Cardiac muscle cell (in vitro differentiated cells and primary cell): Measurements from ENCODE around the gene DGKG. TPM values are rescaled to one million over a fixed set of nuclear protein-coding genes. Genes with fewer than 3 reads are reported as not detected.

Experiments used
- DNase-seq, 2 donors: peaks; one replicate each; pipeline versions ENCODE4 v3.0.0 to v3.0.0-alpha.2; 2010 to 2017; ENCODE audit warnings: low read depth in 1 of 2, low spot score in 1 of 2
- H3K27ac ChIP-seq: fragments of 200-600 bp; sonication (generic); 2 replicates; pipeline ENCODE4 v1.5.1; 2016
- H3K27me3 ChIP-seq: fragments of 200-600 bp; sonication (generic); 2 replicates; pipeline ENCODE4 v1.6.0; 2016; ENCODE audit warnings: control low read depth
- H3K36me3 ChIP-seq: fragments of 200-600 bp; sonication (generic); 2 replicates; pipeline ENCODE4 v1.5.1; 2016; ENCODE audit warnings: control low read depth
- H3K4me1 ChIP-seq: fragments of 200-600 bp; sonication (generic); 2 replicates; pipeline ENCODE4 v1.8.1; 2017; ENCODE audit warnings: low read depth, mild to moderate bottlenecking, mixed run types
- H3K4me3 ChIP-seq: fragments of 200-600 bp; sonication (generic); 2 replicates; pipeline ENCODE4 v1.5.1; 2016; ENCODE audit warnings: mild to moderate bottlenecking
- H3K9me3 ChIP-seq: fragments of 200-600 bp; sonication (generic); 2 replicates; pipeline ENCODE4 v1.5.1; 2017; ENCODE audit warnings: low read depth, mild to moderate bottlenecking, control low read depth
- polyA plus RNA-seq: library from polyadenylated mRNA; unstranded; fragments of >200 nt; fragmentation: Nextera tagmentation; extraction: Ambion mirVana; gene quantifications from 2 replicates; pipeline ENCODE4 v1.2.1, GENCODE V29; 2016
- total RNA-seq: library from RNA; depleted of rRNA; stranded (reverse); fragments of >200 nt; gene quantifications from 2 replicates; pipeline ENCODE4 v1.2.3, GENCODE V29; 2016
- TF ChIP-seq, protein P1 (sequence below): IDR thresholded peaks from 2 replicates; pipeline ENCODE4 v1.5.1; 2012; ENCODE audit warnings: low read depth, mild to moderate bottlenecking, low read length

DGKG gene
- total and polyA plus RNA-seq, 2 experiments from 2014 or later, result 0.15 TPM; not detected in 1

DNA sequence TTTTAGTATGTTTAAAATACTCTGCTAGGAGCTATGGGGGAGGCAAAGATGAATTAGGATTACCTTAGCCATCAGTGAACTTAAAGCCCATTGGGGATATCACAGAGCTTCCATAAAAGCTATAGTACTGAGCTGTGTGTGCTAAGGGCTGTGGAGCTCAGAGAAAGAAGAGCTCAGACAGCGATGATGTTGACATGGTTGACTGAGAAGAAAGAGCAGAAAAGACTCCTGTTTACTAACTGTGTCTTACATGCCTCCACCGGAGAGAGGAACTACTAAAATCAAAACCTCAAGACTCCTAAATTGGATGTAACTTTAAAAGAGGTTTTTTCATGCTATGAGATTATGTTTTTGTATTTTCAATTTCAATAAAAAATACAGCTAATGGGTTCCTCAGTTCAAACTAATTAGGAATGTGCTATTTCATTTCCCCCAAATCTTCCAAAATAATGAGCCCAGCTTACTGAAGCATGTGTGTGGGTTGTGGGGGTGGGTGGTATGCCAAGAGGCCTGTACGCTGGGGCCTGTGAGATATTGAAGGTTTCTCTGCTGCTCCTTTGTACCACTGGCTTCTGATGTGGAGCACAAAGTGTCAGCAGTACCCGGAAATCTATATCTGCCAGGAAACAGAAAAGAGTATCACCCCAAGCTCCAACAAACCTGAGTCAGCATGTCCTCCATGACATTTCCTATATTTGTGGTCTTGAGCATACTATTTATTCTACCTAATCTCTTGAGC lies 22.7 kb downstream of the DGKG start:
- TF ChIP-seq, protein P1, sequence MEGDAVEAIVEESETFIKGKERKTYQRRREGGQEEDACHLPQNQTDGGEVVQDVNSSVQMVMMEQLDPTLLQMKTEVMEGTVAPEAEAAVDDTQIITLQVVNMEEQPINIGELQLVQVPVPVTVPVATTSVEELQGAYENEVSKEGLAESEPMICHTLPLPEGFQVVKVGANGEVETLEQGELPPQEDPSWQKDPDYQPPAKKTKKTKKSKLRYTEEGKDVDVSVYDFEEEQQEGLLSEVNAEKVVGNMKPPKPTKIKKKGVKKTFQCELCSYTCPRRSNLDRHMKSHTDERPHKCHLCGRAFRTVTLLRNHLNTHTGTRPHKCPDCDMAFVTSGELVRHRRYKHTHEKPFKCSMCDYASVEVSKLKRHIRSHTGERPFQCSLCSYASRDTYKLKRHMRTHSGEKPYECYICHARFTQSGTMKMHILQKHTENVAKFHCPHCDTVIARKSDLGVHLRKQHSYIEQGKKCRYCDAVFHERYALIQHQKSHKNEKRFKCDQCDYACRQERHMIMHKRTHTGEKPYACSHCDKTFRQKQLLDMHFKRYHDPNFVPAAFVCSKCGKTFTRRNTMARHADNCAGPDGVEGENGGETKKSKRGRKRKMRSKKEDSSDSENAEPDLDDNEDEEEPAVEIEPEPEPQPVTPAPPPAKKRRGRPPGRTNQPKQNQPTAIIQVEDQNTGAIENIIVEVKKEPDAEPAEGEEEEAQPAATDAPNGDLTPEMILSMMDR, result no peak
- H3K36me3 ChIP-seq, result no peaks in the 10 kb centered on the region
- H3K27me3 ChIP-seq, result no peaks in the 10 kb centered on the region
- no peak overlapping the region for H3K27ac ChIP-seq
- H3K9me3 ChIP-seq, result no peaks in the 10 kb centered on the region
- no peak overlapping the region for H3K4me3 ChIP-seq
- H3K4me1 ChIP-seq, result peaks cover 7% of the 10 kb centered on the region
- no peak for DNase-seq

DNA sequence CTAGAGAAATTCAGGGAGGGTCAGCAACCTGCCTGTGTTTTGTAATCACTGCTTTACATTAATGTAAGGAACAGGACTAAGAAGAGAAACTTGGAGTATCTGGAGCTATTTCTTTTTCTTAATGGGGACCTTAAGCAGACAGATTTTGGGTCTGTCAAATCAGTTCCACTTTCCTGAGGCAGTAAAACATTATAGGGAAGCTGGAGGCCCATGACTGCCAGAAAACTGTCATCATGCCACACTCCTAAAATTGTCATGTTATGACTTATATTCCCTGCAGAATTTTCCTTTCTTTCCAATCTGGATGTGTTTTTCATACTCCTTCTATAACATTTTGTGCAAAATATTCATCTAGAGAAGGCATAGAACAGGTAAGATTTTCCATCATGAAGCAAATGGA lies 28.8 kb downstream of the DGKG start:
- H3K9me3 ChIP-seq, result no peaks in the 10 kb centered on the region
- no peak for DNase-seq
- H3K4me1 ChIP-seq, result no peaks in the 10 kb centered on the region
- TF ChIP-seq, protein P1, result no peak
- H3K36me3 ChIP-seq, result no peaks in the 10 kb centered on the region
- H3K27ac ChIP-seq, result no peak overlapping the region
- H3K4me3 ChIP-seq, result no peak overlapping the region
- no peaks in the 10 kb centered on the region for H3K27me3 ChIP-seq

DNA sequence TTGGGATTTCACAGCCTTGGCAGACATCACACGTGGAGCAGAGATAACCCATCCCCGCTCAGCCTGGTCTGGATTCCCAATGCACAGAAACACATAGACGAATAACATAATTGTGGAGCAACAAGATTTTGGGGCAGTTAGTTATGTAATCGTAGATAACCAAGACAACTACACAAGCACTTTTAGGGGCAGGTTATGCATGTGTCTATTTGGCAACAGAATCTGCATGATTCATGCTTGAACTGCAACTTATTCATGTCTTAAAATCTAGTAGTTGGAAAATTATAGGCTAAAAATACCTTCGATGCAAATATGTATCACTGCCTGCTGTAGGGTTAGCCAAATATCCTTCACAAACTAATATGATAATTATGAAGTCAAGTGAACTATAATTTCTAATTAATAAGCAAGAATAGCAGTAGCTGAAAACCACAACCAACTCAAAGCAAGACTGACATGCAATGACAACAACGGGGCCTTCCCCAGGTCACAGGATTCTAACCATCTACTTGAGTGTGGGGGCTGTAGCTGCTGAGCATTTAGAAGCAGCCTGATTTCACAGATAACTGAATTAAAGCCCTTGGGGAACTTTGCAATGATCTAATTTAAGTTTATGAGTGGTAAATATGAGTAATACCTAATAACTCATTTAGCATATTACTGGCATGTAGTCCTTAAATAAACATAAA lies 31.1 kb downstream of the DGKG start:
- Histone ChIP-seq H3K4me3 (no peak overlapping the region), H3K27me3 (no peaks in the 10 kb centered on the region), H3K9me3 (no peaks in the 10 kb centered on the region), H3K27ac (no peak overlapping the region), H3K4me1 (no peaks in the 10 kb centered on the region), H3K36me3 (no peaks in the 10 kb centered on the region)
- DNase-seq, result no peak
- TF ChIP-seq, protein P1, result no peak

DNA sequence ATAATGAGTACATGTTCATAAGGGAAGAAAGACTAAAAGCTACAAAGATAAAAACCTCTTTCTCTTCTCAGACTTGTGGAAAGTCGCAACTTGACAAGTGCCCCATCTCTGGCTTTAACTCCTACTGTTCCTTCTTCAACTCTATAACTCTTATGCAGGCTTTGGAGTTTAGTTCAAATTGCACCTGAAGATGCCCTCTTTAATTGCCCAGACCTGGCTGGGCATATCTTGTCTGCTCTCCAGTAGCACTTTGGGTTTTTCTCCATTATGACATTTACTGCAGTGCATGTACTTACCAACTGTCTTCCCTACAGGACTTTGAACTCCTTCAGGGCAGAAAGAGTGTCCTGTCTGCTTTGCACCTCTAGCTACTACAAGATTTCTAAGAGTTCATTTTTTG lies 32.4 kb downstream of the DGKG start:
- Histone ChIP-seq H3K36me3 (no peaks in the 10 kb centered on the region), H3K27me3 (no peaks in the 10 kb centered on the region), H3K4me1 (no peaks in the 10 kb centered on the region), H3K4me3 (no peak overlapping the region), H3K9me3 (no peaks in the 10 kb centered on the region), H3K27ac (no peak overlapping the region)
- TF ChIP-seq, protein P1, result no peak
- DNase-seq, result no peak

DNA sequence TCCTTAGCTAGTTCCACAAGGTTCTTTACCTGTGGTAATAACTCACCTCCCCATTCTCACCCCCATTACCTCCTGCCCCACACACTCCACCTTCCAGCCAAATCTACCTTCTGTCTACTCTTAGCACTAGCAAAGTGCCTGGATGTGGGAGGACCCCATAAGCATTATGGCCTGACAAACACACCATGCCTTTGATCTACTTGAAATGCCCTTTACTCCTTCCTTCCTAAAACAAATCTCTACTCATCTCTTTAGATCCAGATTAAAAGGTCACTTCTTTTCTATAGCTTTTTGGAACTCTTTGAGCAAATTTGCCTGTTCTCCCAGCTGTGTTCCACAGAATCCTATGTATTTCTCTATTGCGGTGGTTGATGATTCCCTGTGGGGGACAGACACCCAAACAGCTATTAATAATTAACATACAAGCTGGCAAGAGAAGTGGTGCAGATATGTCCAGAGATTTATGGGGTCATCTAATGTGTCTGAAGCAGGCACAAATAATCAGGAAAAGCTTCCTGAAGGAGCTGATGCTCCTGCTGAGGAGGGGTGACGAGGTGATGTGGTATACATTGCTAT lies 34.0 kb downstream of the DGKG start:
- TF ChIP-seq, protein P1, result no peak
- Histone ChIP-seq H3K27me3 (no peaks in the 10 kb centered on the region), H3K9me3 (no peaks in the 10 kb centered on the region), H3K4me1 (no peaks in the 10 kb centered on the region), H3K27ac (no peak overlapping the region), H3K4me3 (no peak overlapping the region), H3K36me3 (no peaks in the 10 kb centered on the region)
- no peak for DNase-seq
